HepG2 (cell line): ENCODE measurements around the gene ZMIZ1. TPM values are rescaled to one million over a fixed set of nuclear protein-coding genes. Genes with fewer than 3 reads are reported as not detected.

Source experiments
- ARID3A ChIP-seq: IDR thresholded peaks from 2 replicates; pipeline ENCODE4 v1.6.1; 2012; ENCODE audit warnings: low read depth, low read length, improper control_type of control experiment
- FLYWCH1 ChIP-seq: sonication (generic); formaldehyde crosslinking; IDR thresholded peaks from 2 replicates; pipeline ENCODE4 v1.8.1; 2023; ENCODE audit warnings: mild to moderate bottlenecking, missing genetic modification reagents
- GABPA ChIP-seq, 2 experiments: IDR thresholded peaks; 2 replicates each; pipeline ENCODE4 v1.6.1; 2011 to 2016; ENCODE audit warnings: low read depth in 2 of 2, low read length in 1 of 2, missing biosample characterization in 1 of 2, missing genetic modification characterization in 1 of 2
- HMG20A ChIP-seq: IDR thresholded peaks from 2 replicates; pipeline ENCODE4 v1.6.1; 2016; ENCODE audit warnings: borderline replicate concordance
- HMGA1 ChIP-seq: sonication (generic); formaldehyde crosslinking; conservative IDR thresholded peaks from 2 replicates; pipeline ENCODE4 v1.4.0; 2020; ENCODE audit warnings: missing genetic modification reagents
- HNF1B ChIP-seq: sonication (generic); formaldehyde crosslinking; IDR thresholded peaks from 2 replicates; pipeline ENCODE4 v1.5.1; 2020; ENCODE audit warnings: mild to moderate bottlenecking, moderate library complexity, missing genetic modification reagents
- KAT7 ChIP-seq: IDR thresholded peaks from 2 replicates; pipeline ENCODE4 v1.6.1; 2018; ENCODE audit warnings: borderline replicate concordance, missing compliant biosample characterization
- NBN ChIP-seq: fragments of 450-650 bp; conservative IDR thresholded peaks from 2 replicates; pipeline ENCODE4 v1.6.1; 2017
- NKX3-1 ChIP-seq: sonication (generic); formaldehyde crosslinking; IDR thresholded peaks from 2 replicates; pipeline ENCODE4 v1.5.0; 2020; ENCODE audit warnings: missing genetic modification reagents
- NR1H2 ChIP-seq: sonication (generic); formaldehyde crosslinking; IDR thresholded peaks from 2 replicates; pipeline ENCODE4 v1.8.1; 2022; ENCODE audit warnings: low read depth, missing genetic modification reagents, borderline replicate concordance
- POLR2AphosphoS5 ChIP-seq: IDR thresholded peaks from 2 replicates; pipeline ENCODE4 v1.6.1; 2012; ENCODE audit warnings: low read depth, low read length
- RFX1 ChIP-seq: fragments of 450-650 bp; IDR thresholded peaks from 2 replicates; pipeline ENCODE4 v1.6.1; 2017
- SMAD9 ChIP-seq: sonication (generic); formaldehyde crosslinking; IDR thresholded peaks from 2 replicates; pipeline ENCODE4 v1.5.1; 2020; ENCODE audit warnings: mild to moderate bottlenecking, missing genetic modification reagents
- ZEB1 ChIP-seq: IDR thresholded peaks from 2 replicates; pipeline ENCODE4 v1.6.1; 2012; ENCODE audit warnings: mild to moderate bottlenecking, low read depth, inconsistent platforms; ENCODE audit not compliant: insufficient replicate concordance
- ZNF12 ChIP-seq: sonication (generic); formaldehyde crosslinking; IDR thresholded peaks from 2 replicates; pipeline ENCODE4 v1.5.0; 2020; ENCODE audit warnings: missing genetic modification reagents
- ZNF234 ChIP-seq: sonication (generic); formaldehyde crosslinking; conservative IDR thresholded peaks from 2 replicates; pipeline ENCODE4 v1.5.1; 2020; ENCODE audit warnings: mild to moderate bottlenecking, missing genetic modification reagents
- ZNF251 ChIP-seq: sonication (generic); formaldehyde crosslinking; IDR thresholded peaks from 2 replicates; pipeline ENCODE4 v1.9.0; 2021; ENCODE audit warnings: mild to moderate bottlenecking, missing genetic modification reagents
- ZNF3 ChIP-seq: IDR thresholded peaks from 2 replicates; pipeline ENCODE4 v1.7.0; 2017; ENCODE audit warnings: inconsistent platforms
- ZNF383 ChIP-seq: sonication (generic); formaldehyde crosslinking; IDR thresholded peaks from 2 replicates; pipeline ENCODE4 v1.4.0; 2020; ENCODE audit warnings: missing genetic modification reagents, mild to moderate bottlenecking, borderline replicate concordance
- ZNF414 ChIP-seq: sonication (generic); formaldehyde crosslinking; IDR thresholded peaks from 2 replicates; pipeline ENCODE4 v1.5.0; 2020; ENCODE audit warnings: missing genetic modification reagents
- ZNF619 ChIP-seq: sonication (generic); formaldehyde crosslinking; IDR thresholded peaks from 2 replicates; pipeline ENCODE4 v1.4.0; 2020; ENCODE audit warnings: mild to moderate bottlenecking, missing genetic modification reagents
- ZNF7 ChIP-seq: IDR thresholded peaks from 2 replicates; pipeline ENCODE4 v1.6.1; 2016; ENCODE audit warnings: missing biosample characterization, missing genetic modification reagents
- ZNF746 ChIP-seq: sonication (generic); formaldehyde crosslinking; IDR thresholded peaks from 2 replicates; pipeline ENCODE4 v1.8.0; 2022; ENCODE audit warnings: mild to moderate bottlenecking, missing genetic modification reagents
- polyA plus RNA-seq, 8 experiments: library from polyadenylated mRNA; depleted of rRNA in 3 of 8; stranded (reverse) in 7 of 8; unstranded in 1 of 8; fragments of >200 nt; fragmentation: Illumina TruSeq in 4 of 8; extraction: Trizol in 4 of 8; gene quantifications; 2 replicates each; pipeline versions ENCODE4 v1.2.1 to v1.2.3, GENCODE V29; 2011 to 2016; ENCODE audit warnings: low read depth in 4 of 8, missing spikeins in 1 of 8, mixed read lengths in 1 of 8; ENCODE audit not compliant: insufficient read depth in 1 of 8
- total RNA-seq, 5 experiments: library from RNA; depleted of rRNA; stranded (reverse); fragments of >200 nt; fragmentation: Illumina TruSeq; extraction: Trizol; gene quantifications; 2 replicates each; pipeline ENCODE4 v1.2.3, GENCODE V29; 2016; ENCODE audit warnings: low read depth in 1 of 5
- TF ChIP-seq, protein P1 (sequence below): sonication (generic); formaldehyde crosslinking; IDR thresholded peaks from 2 replicates; pipeline ENCODE4 v1.4.0; 2020; ENCODE audit warnings: missing genetic modification reagents, borderline replicate concordance

The ZMIZ1 gene
- total and polyA plus RNA-seq, 2 of the 13 experiments (the other 11 are each of a cell fraction or from before 2014, with no cell fraction given): 5.3 to 10.2 TPM

GRCh38 chr10:79185796-79186374 lies 117.1 kb downstream of the ZMIZ1 start (continued):
- no peak for TF ChIP-seq HMGA1 (CRISPR knock-in tag)
- TF ChIP-seq FLYWCH1 (CRISPR knock-in tag): no peak
- no peak for TF ChIP-seq ZNF3 (CRISPR knock-in tag)
- TF ChIP-seq POLR2AphosphoS5: no peak; the same call in 1 of the 2 replicates
- TF ChIP-seq ZNF234: no peak
- no peak for TF ChIP-seq KAT7
- TF ChIP-seq ZNF746: peak; percentile 65; the same call in 1 of the 2 replicates
- TF ChIP-seq NR1H2: no peak
- no peak for TF ChIP-seq NKX3-1 (CRISPR knock-in tag)
- no peak for TF ChIP-seq ZNF383 (CRISPR knock-in tag)
- TF ChIP-seq ZNF619 (CRISPR knock-in tag): no peak
- TF ChIP-seq GABPA (IDR thresholded peaks at IDR 0.05; ENCODE audit: low read depth, low read length): no peak
- peak; percentile 37; the same call in 1 of the 2 replicates for TF ChIP-seq GABPA (CRISPR knock-in tag; IDR thresholded peaks at IDR 0.05; ENCODE audit: low read depth)
- no peak for TF ChIP-seq ZNF7
- TF ChIP-seq ZNF414 (CRISPR knock-in tag): no peak
- no peak for TF ChIP-seq RFX1
- no peak for TF ChIP-seq ZNF251
- no peak for TF ChIP-seq ZNF12 (CRISPR knock-in tag)
- no peak for TF ChIP-seq ZEB1
- peak; percentile 96 for TF ChIP-seq HNF1B (CRISPR knock-in tag)
- no peak for TF ChIP-seq NBN
- peak; percentile 13; the same call in 1 of the 2 replicates for TF ChIP-seq HMG20A
- no peak for TF ChIP-seq ARID3A
- TF ChIP-seq SMAD9 (CRISPR knock-in tag): no peak
- TF ChIP-seq, protein P1, sequence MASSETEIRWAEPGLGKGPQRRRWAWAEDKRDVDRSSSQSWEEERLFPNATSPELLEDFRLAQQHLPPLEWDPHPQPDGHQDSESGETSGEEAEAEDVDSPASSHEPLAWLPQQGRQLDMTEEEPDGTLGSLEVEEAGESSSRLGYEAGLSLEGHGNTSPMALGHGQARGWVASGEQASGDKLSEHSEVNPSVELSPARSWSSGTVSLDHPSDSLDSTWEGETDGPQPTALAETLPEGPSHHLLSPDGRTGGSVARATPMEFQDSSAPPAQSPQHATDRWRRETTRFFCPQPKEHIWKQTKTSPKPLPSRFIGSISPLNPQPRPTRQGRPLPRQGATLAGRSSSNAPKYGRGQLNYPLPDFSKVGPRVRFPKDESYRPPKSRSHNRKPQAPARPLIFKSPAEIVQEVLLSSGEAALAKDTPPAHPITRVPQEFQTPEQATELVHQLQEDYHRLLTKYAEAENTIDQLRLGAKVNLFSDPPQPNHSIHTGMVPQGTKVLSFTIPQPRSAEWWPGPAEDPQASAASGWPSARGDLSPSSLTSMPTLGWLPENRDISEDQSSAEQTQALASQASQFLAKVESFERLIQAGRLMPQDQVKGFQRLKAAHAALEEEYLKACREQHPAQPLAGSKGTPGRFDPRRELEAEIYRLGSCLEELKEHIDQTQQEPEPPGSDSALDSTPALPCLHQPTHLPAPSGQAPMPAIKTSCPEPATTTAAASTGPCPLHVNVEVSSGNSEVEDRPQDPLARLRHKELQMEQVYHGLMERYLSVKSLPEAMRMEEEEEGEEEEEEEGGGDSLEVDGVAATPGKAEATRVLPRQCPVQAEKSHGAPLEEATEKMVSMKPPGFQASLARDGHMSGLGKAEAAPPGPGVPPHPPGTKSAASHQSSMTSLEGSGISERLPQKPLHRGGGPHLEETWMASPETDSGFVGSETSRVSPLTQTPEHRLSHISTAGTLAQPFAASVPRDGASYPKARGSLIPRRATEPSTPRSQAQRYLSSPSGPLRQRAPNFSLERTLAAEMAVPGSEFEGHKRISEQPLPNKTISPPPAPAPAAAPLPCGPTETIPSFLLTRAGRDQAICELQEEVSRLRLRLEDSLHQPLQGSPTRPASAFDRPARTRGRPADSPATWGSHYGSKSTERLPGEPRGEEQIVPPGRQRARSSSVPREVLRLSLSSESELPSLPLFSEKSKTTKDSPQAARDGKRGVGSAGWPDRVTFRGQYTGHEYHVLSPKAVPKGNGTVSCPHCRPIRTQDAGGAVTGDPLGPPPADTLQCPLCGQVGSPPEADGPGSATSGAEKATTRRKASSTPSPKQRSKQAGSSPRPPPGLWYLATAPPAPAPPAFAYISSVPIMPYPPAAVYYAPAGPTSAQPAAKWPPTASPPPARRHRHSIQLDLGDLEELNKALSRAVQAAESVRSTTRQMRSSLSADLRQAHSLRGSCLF (CRISPR knock-in tag): no peak
